OCI-LY1 (cell line): ENCODE data around the gene GBX1.

ENCODE experiments used
- CTCF ChIP-seq: fragments of 200-600 bp; sonication (generic), shearing (Covaris generic); IDR thresholded peaks from 2 replicates; pipeline ENCODE4 v1.5.1; 2017; ENCODE audit warnings: mild to moderate bottlenecking, antibody characterized with exemption, low read length, moderate library complexity, mixed read lengths
- EZH2 ChIP-seq: fragments of 200-600 bp; sonication (generic), shearing (Covaris generic); IDR thresholded peaks from 2 replicates; pipeline ENCODE4 v1.8.0; 2017; ENCODE audit warnings: borderline replicate concordance, mixed run types, mild to moderate bottlenecking, antibody characterized with exemption, low read length, moderate library complexity, mixed read lengths

GRCh38 chr7:151138153-151138851 lies 29.2 kb downstream of the GBX1 start:
- TF ChIP-seq CTCF = no peak
- no peak for TF ChIP-seq EZH2
